SK-N-SH treated with all-trans-retinoic acid at 6 μM for 48 hours (cell line): ENCODE measurements around the gene KCNG3.

Source experiments
- ATAC-seq: fragments of 200-7000 bp; cut with Tn5 transposase; 3 replicates; pipeline ENCODE4 v1.9.1; 2020; ENCODE audit warnings: mild to moderate bottlenecking, moderate library complexity
- ARNTL ChIP-seq: fragments of 450-650 bp; formaldehyde crosslinking; IDR thresholded peaks from 2 replicates; pipeline ENCODE4 v1.5.0; 2020; ENCODE audit warnings: low read depth, mild to moderate bottlenecking, moderate library complexity, borderline replicate concordance
- BACH2 ChIP-seq: fragments of 250-450 bp; sonication (Bioruptor Pico); IDR thresholded peaks from 2 replicates; pipeline ENCODE4 v1.9.0; 2021; ENCODE audit warnings: mild to moderate bottlenecking, borderline replicate concordance
- CSDC2 ChIP-seq: fragments of 250-450 bp; sonication (Bioruptor Pico); IDR thresholded peaks from 2 replicates; pipeline ENCODE4 v1.5.0; 2020; ENCODE audit warnings: mild to moderate bottlenecking, moderate library complexity
- ESRRG ChIP-seq: fragments of 250-450 bp; sonication (Bioruptor Pico); IDR thresholded peaks from 2 replicates; pipeline ENCODE4 v1.6.1; 2021; ENCODE audit warnings: mild to moderate bottlenecking
- GLIS3 ChIP-seq: fragments of 250-450 bp; sonication (Bioruptor Pico); IDR thresholded peaks from 2 replicates; pipeline ENCODE4 v1.5.0; 2020; ENCODE audit warnings: mild to moderate bottlenecking, moderate library complexity
- ISL1 ChIP-seq: fragments of 250-450 bp; sonication (Bioruptor Pico); IDR thresholded peaks from 2 replicates; pipeline ENCODE4 v2.1.2; 2022; ENCODE audit warnings: mild to moderate bottlenecking, moderate library complexity
- OSR1 ChIP-seq: fragments of 250-450 bp; sonication (Bioruptor Pico); IDR thresholded peaks from 2 replicates; pipeline ENCODE4 v1.8.0; 2022; ENCODE audit warnings: moderate library complexity, mild to moderate bottlenecking, inconsistent platforms
- PPARA ChIP-seq: fragments of 250-450 bp; sonication (Bioruptor Pico); IDR thresholded peaks from 2 replicates; pipeline ENCODE4 v1.5.0; 2020; ENCODE audit warnings: mild to moderate bottlenecking, borderline replicate concordance
- RARB ChIP-seq: fragments of 250-450 bp; sonication (Bioruptor Pico); IDR thresholded peaks from 2 replicates; pipeline ENCODE4 v1.8.0; 2021; ENCODE audit warnings: mild to moderate bottlenecking, moderate library complexity
- SNAI2 ChIP-seq: fragments of 250-450 bp; sonication (Bioruptor Pico); IDR thresholded peaks from 2 replicates; pipeline ENCODE4 v1.5.0; 2020; ENCODE audit warnings: mild to moderate bottlenecking, moderate library complexity
- TCF4 ChIP-seq: fragments of 250-450 bp; sonication (Bioruptor Pico); IDR thresholded peaks from 2 replicates; pipeline ENCODE4 v1.8.0; 2021; ENCODE audit warnings: mild to moderate bottlenecking, moderate library complexity, borderline replicate concordance
- TOX ChIP-seq: fragments of 250-450 bp; sonication (Bioruptor Pico); IDR thresholded peaks from 2 replicates; pipeline ENCODE4 v1.8.0; 2021; ENCODE audit warnings: mild to moderate bottlenecking, moderate library complexity, borderline replicate concordance
- TSHZ2 ChIP-seq: fragments of 250-450 bp; sonication (Bioruptor Pico); IDR thresholded peaks from 2 replicates; pipeline ENCODE4 v1.5.0; 2020; ENCODE audit warnings: mild to moderate bottlenecking, moderate library complexity
- ZC3H10 ChIP-seq: fragments of 250-450 bp; sonication (Bioruptor Pico); IDR thresholded peaks from 2 replicates; pipeline ENCODE4 v1.5.1; 2021; ENCODE audit warnings: mild to moderate bottlenecking, moderate library complexity
- ZFP3 ChIP-seq: fragments of 250-450 bp; sonication (Bioruptor Pico); IDR thresholded peaks from 2 replicates; pipeline ENCODE4 v1.5.0; 2020; ENCODE audit warnings: mild to moderate bottlenecking, moderate library complexity
- ZFP30 ChIP-seq: fragments of 450-650 bp; formaldehyde crosslinking; IDR thresholded peaks from 2 replicates; pipeline ENCODE4 v1.5.0; 2022; ENCODE audit warnings: mild to moderate bottlenecking, moderate library complexity
- ZNF70 ChIP-seq: fragments of 450-650 bp; formaldehyde crosslinking; IDR thresholded peaks from 2 replicates; pipeline ENCODE4 v1.5.0; 2020; ENCODE audit warnings: mild to moderate bottlenecking, moderate library complexity
- ZNF8 ChIP-seq: fragments of 450-650 bp; formaldehyde crosslinking; IDR thresholded peaks from 2 replicates; pipeline ENCODE4 v1.5.0; 2020; ENCODE audit warnings: mild to moderate bottlenecking, moderate library complexity
- TF ChIP-seq, protein P1 (sequence below): fragments of 250-450 bp; sonication (Bioruptor Pico); IDR thresholded peaks from 2 replicates; pipeline ENCODE4 v1.5.1; 2020; ENCODE audit warnings: low read depth, mild to moderate bottlenecking, moderate library complexity
- TF ChIP-seq, protein P2 (sequence below): fragments of 250-450 bp; sonication (Bioruptor Pico); IDR thresholded peaks from 2 replicates; pipeline ENCODE4 v1.8.0; 2021; ENCODE audit warnings: low read depth, mild to moderate bottlenecking, moderate library complexity, borderline replicate concordance

Gene KCNG3

DNA sequence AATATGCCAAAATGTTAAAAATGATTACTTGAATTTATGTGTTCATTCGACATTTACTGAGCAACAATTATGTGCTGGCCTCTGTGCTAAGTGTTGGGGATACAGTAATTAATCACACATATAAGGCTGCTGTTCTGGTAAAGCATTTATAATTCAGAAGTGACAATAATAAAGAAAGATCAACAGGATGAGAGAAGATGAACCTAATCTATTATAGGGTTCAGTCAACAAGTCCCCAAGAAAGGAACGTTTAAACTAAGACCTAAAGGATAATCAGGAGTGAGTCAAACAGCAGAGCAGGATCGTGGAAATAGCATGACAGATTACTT is 72.7 kb downstream of the KCNG3 start:
- ATAC-seq: peak; percentile 50
- no peak for TF ChIP-seq ESRRG
- TF ChIP-seq, protein P1, sequence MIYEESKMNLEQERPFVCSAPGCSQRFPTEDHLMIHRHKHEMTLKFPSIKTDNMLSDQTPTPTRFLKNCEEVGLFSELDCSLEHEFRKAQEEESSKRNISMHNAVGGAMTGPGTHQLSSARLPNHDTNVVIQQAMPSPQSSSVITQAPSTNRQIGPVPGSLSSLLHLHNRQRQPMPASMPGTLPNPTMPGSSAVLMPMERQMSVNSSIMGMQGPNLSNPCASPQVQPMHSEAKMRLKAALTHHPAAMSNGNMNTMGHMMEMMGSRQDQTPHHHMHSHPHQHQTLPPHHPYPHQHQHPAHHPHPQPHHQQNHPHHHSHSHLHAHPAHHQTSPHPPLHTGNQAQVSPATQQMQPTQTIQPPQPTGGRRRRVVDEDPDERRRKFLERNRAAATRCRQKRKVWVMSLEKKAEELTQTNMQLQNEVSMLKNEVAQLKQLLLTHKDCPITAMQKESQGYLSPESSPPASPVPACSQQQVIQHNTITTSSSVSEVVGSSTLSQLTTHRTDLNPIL: 0 out of 2 replicates have a peak, but pooled peaks have one; percentile 4
- TF ChIP-seq ISL1 (CRISPR knock-in tag): 0 out of 2 replicates have a peak, but pooled peaks have one; percentile 5
- no peak for TF ChIP-seq TSHZ2 (CRISPR knock-in tag)
- TF ChIP-seq, all 23 proteins: peak for 2

- ATAC-seq: no peak
- TF ChIP-seq ZNF70 (CRISPR knock-in tag) (no peak), ZFP30 (CRISPR knock-in tag) (peak; percentile 95)
Measured at GRCh38 chr2:42414648-42415047, 79.1 kb downstream of the KCNG3 start.

- no peak for ATAC-seq
- no peak for TF ChIP-seq TOX (CRISPR knock-in tag)
Measured at GRCh38 chr2:42414158-42414557, 79.6 kb downstream of the KCNG3 start.

GRCh38 chr2:42410742-42411514 is 82.9 kb downstream of the KCNG3 start:
- ATAC-seq: no peak
- TF ChIP-seq ISL1 (CRISPR knock-in tag) (no peak), GLIS3 (CRISPR knock-in tag) (no peak), CSDC2 (CRISPR knock-in tag) (no peak), OSR1 (no peak), TOX (CRISPR knock-in tag) (no peak), BACH2 (no peak), ARNTL (CRISPR knock-in tag) (no peak), RARB (CRISPR knock-in tag) (no peak), ZC3H10 (CRISPR knock-in tag) (no peak), ZFP30 (CRISPR knock-in tag) (no peak), PPARA (CRISPR knock-in tag) (no peak)

DNA sequence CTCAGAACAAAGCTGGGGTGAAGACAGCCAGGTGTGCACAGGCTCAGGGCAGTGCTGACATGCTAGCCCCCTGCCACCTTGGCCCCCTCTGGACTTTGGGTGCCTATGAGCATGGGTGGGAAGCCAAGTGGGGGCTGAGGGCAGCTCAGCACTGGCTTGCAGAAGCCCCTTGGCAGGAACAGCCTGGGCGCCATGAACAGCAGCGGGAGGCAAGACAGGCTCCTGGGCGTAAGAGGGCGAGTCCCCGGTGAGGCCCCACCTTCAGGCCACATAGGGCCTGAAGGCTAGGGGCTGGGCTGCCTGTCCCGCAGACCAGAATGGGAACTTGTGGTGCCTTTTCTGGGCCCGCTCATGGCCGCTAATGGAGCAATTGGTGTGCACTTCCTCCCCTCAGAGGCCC is 85.8 kb downstream of the KCNG3 start:
- no peak for TF ChIP-seq SNAI2 (CRISPR knock-in tag)
- TF ChIP-seq RARB (CRISPR knock-in tag): no peak
- TF ChIP-seq ZFP30 (CRISPR knock-in tag): no peak
- no peak for ATAC-seq

- no peak for TF ChIP-seq ZFP30 (CRISPR knock-in tag)
- no peak for TF ChIP-seq ZNF70 (CRISPR knock-in tag)
- no peak for TF ChIP-seq TCF4 (CRISPR knock-in tag)
- no peak for TF ChIP-seq BACH2
- no peak for TF ChIP-seq ZC3H10 (CRISPR knock-in tag)
- TF ChIP-seq CSDC2 (CRISPR knock-in tag): no peak
- no peak for TF ChIP-seq TOX (CRISPR knock-in tag)
- no peak for TF ChIP-seq SNAI2 (CRISPR knock-in tag)
- TF ChIP-seq, protein P2, sequence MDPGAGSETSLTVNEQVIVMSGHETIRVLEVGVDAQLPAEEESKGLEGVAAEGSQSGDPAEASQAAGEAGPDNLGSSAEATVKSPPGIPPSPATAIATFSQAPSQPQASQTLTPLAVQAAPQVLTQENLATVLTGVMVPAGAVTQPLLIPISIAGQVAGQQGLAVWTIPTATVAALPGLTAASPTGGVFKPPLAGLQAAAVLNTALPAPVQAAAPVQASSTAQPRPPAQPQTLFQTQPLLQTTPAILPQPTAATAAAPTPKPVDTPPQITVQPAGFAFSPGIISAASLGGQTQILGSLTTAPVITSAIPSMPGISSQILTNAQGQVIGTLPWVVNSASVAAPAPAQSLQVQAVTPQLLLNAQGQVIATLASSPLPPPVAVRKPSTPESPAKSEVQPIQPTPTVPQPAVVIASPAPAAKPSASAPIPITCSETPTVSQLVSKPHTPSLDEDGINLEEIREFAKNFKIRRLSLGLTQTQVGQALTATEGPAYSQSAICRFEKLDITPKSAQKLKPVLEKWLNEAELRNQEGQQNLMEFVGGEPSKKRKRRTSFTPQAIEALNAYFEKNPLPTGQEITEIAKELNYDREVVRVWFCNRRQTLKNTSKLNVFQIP: no peak
- TF ChIP-seq PPARA (CRISPR knock-in tag): no peak
- no peak for TF ChIP-seq GLIS3 (CRISPR knock-in tag)
- TF ChIP-seq, protein P1: no peak
- no peak for TF ChIP-seq OSR1
- no peak for TF ChIP-seq RARB (CRISPR knock-in tag)
- no peak for TF ChIP-seq ZFP3 (CRISPR knock-in tag)
- no peak for TF ChIP-seq ZNF8
- ATAC-seq: no peak
Measured at GRCh38 chr2:42407476-42407875, 86.3 kb downstream of the KCNG3 start.
